Lower leg skin (tissue), 4 donors: ENCODE data around the gene EME2. TPM values are rescaled to one million over a fixed set of nuclear protein-coding genes. Genes with fewer than 3 reads are reported as not detected.

Experiments used
- DNase-seq, 2 donors: peaks; one replicate each; pipeline ENCODE4 v3.0.0-alpha.2; 2019; ENCODE audit warnings: low spot score in 2 of 2
- H3K4me3 ChIP-seq: fragments of 200-600 bp; sonication (generic); 2 replicates; pipeline ENCODE4 v1.5.1; 2017; ENCODE audit warnings: mild to moderate bottlenecking, low read depth; ENCODE audit not compliant: poor library complexity, severe bottlenecking
- CTCF ChIP-seq, 3 donors: fragments of 450-650 bp; IDR thresholded peaks; one replicate each; pipeline ENCODE4 v1.5.1; 2016; ENCODE audit warnings: antibody characterized with exemption in 3 of 3, mild to moderate bottlenecking in 3 of 3, moderate library complexity in 2 of 3
- POLR2A ChIP-seq, 2 donors: fragments of 450-650 bp; IDR thresholded peaks; one replicate each; pipeline ENCODE4 v1.6.1; 2016 to 2017; ENCODE audit warnings: antibody characterized with exemption in 2 of 2, mild to moderate bottlenecking in 1 of 2, moderate library complexity in 1 of 2
- WGBS, 2 donors: methylation state at CpG; one replicate each; pipeline ENCODE4 v1.1.5; 2018; 5-methylcytosine and 5-hydroxymethylcytosine counted together
- intact Hi-C: fragments of 100-400 bp; cut with DNase I; formaldehyde crosslinking; loops from one replicate; pipeline ENCODE4 v1.15.0; 2023; ENCODE audit warnings: low total_unique reads
- total RNA-seq, 4 donors: library from RNA; depleted of rRNA; stranded (reverse); fragments of >200 nt; gene quantifications; one replicate each; pipeline ENCODE4 v1.1.0, GENCODE V29; 2016

Gene EME2
- total RNA-seq, 4 donors from 2014 or later: 7.6 to 22.3 (median 13.0) TPM

GRCh38 chr16:1752853-1753252 lies 19.8 kb upstream of the EME2 start:
- intact Hi-C loops: no loop called here
- no peak for DNase-seq
- 91 to 95% methylated on average over 14 of the region's 14 CpGs for WGBS, 2 donors
- H3K4me3 ChIP-seq: no peak overlapping the region
- TF ChIP-seq POLR2A (IDR thresholded peaks at IDR 0.05) (no peak), CTCF (IDR thresholded peaks at IDR 0.05) (no peak)

DNA sequence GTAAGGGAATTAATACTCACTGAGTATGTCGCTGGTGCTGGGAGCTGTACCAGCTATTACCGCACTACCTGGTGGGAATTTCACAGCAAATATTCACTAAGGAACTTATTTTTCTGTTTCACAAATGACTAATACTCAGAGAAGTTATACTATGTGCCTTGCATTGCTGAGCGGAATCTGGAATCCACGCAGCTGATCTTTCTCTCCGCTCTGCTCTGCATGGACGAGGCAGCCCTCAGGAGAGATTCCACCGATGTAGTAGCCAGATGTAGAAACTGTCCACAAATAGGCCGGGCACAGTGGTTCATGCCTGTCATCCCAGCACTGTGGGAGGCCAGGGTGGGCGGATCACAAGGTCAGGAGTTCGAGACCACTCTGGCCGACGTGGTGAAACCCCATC lies 18.4 kb upstream of the EME2 start:
- DNase-seq: no peak
- no peak for TF ChIP-seq POLR2A (IDR thresholded peaks at IDR 0.05)
- TF ChIP-seq CTCF (IDR thresholded peaks at IDR 0.05): no peak
- H3K4me3 ChIP-seq: no peak overlapping the region
- intact Hi-C loops: no loop called here
- 81 to 91% methylated on average over 12 of the region's 12 CpGs for WGBS, 2 donors

DNA sequence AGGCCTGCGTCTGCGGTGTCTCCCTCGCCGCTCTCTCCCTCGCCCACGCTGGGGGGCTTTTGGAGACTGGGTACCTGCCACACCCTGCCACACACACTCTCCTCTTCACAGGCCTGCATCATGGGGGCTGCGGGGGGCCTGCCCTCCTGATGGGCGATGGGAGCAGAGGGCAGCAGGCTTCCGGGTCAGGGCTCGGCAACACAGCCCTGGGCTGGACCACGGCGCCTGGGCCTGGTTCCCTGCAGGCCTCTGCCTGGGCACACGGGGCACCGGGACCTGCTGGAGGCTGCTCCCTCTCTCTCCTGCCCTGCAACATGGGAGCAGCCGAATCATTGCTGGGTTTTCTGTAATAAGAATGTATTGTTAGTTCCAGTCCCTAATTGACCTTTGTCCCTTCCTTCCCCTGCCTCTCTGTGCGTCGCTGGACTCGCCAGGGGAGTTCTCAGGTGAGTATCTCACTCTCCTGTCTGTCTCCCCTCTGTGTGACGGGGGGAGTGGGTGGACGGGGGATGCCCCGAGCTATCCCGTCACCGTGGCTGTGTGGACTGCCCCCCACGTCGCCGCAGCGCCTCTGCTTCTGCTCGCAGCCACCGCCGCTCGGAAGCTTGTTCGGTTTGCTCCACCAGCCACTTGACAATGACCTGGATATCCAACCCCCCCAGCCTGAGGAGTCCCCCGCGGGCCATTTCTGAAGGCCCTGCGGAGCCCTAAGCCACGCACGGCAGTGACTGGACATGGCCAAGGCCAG lies 14.7 kb upstream of the EME2 start:
- WGBS, 2 donors: 95% methylated on average over 35 to 36 of the region's 37 CpGs
- DNase-seq: no peak
- no peak overlapping the region for H3K4me3 ChIP-seq
- intact Hi-C loops: no loop called here
- TF ChIP-seq POLR2A (IDR thresholded peaks at IDR 0.05) (no peak), CTCF (IDR thresholded peaks at IDR 0.05) (no peak)

DNA sequence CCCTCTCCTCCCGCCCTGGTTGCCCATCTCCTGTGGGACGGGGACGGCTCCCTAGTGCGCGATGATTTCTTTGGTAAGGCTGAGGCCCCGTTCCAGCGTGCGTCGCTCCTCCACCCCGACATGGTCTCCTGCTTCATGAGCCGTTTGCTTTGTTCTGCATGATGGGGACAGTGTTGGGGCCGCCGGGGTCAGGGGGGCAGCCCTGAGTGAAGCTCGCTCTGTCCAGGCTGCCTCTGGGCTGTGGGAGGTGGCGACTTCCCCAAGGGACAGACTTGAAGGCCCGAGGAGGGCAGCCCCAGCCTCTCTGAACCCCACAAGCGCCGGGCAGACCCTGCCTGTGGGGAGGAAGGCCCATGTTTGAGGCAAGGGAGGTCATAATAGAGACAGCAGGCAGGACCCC lies 13.7 kb upstream of the EME2 start:
- DNase-seq: no peak
- TF ChIP-seq POLR2A (IDR thresholded peaks at IDR 0.05) (no peak), CTCF (IDR thresholded peaks at IDR 0.05) (no peak)
- whole genome bisulfite sequencing, 2 donors: 94 to 97% methylated on average over 18 of the region's 18 CpGs
- intact Hi-C loops: no loop called here
- H3K4me3 ChIP-seq: no peak overlapping the region

- DNase-seq: no peak
- H3K4me3 ChIP-seq: no peak overlapping the region
- TF ChIP-seq CTCF (IDR thresholded peaks at IDR 0.05) (no peak), POLR2A (IDR thresholded peaks at IDR 0.05) (no peak)
- 92 to 93% methylated on average over 15 to 20 of the region's 21 CpGs for WGBS, 2 donors
- intact Hi-C loops: no loop called here
Observed at GRCh38 chr16:1759511-1759910, 13.1 kb upstream of the EME2 start.

DNA sequence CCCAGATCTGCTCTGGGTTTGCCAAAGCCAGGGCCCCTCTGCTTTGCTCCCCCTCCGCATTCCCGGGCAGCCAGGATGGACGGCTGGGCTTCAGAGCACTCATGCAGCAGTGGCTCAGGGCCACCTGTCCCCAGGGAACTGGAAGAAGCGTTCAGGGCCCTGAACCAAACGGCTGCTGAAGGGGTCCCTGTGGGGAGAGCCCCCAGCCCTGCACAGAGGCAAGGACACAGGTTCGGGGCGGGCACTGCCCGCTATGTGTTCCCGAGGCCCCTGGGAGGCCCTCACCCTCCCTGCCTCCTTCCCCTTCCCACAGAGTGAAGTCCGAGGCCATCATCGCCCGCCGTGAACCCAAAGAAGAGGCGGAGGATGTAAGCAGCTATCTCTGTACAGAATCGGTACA lies 11.7 kb upstream of the EME2 start:
- no peak for TF ChIP-seq POLR2A (IDR thresholded peaks at IDR 0.05)
- H3K4me3 ChIP-seq: no peak overlapping the region
- WGBS, 2 donors: 91 to 97% methylated on average over 10 to 15 of the region's 15 CpGs
- DNase-seq: no peak
- intact Hi-C loops: no loop called here
